Esophagus muscularis mucosa (tissue), 4 donors: Measurements from ENCODE around the gene ST6GALNAC6.

ENCODE experiments used
- EP300 ChIP-seq: sonication (generic); formaldehyde crosslinking; IDR thresholded peaks from one replicate; pipeline ENCODE4 v1.6.1; 2017; ENCODE audit warnings: antibody characterized with exemption
- POLR2A ChIP-seq: fragments of 450-650 bp; IDR thresholded peaks from one replicate; pipeline ENCODE4 v1.6.1; 2017; ENCODE audit warnings: antibody characterized with exemption, moderate library complexity, mild to moderate bottlenecking, low read depth
- POLR2AphosphoS5 ChIP-seq, 2 donors: sonication (generic); formaldehyde crosslinking; IDR thresholded peaks; one replicate each; pipeline ENCODE4 v1.6.1; 2017; ENCODE audit warnings: antibody characterized with exemption in 2 of 2
- TF ChIP-seq, protein P1 (sequence below), 3 experiments: fragments of 200-600 bp in 2 of 3; fragments of 450-650 bp in 1 of 3; sonication (generic) in 2 of 3; IDR thresholded peaks; one replicate each; pipeline ENCODE4 v1.5.1; 2017 to 2019; ENCODE audit warnings: antibody characterized with exemption in 3 of 3, mild to moderate bottlenecking in 2 of 3, moderate library complexity in 1 of 3

GRCh38 chr9:127870887-127871286, 28.5 kb downstream of the ST6GALNAC6 start:
- TF ChIP-seq, protein P1, sequence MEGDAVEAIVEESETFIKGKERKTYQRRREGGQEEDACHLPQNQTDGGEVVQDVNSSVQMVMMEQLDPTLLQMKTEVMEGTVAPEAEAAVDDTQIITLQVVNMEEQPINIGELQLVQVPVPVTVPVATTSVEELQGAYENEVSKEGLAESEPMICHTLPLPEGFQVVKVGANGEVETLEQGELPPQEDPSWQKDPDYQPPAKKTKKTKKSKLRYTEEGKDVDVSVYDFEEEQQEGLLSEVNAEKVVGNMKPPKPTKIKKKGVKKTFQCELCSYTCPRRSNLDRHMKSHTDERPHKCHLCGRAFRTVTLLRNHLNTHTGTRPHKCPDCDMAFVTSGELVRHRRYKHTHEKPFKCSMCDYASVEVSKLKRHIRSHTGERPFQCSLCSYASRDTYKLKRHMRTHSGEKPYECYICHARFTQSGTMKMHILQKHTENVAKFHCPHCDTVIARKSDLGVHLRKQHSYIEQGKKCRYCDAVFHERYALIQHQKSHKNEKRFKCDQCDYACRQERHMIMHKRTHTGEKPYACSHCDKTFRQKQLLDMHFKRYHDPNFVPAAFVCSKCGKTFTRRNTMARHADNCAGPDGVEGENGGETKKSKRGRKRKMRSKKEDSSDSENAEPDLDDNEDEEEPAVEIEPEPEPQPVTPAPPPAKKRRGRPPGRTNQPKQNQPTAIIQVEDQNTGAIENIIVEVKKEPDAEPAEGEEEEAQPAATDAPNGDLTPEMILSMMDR (IDR thresholded peaks at IDR 0.05) = no peak
- TF ChIP-seq POLR2AphosphoS5 (IDR thresholded peaks at IDR 0.05) (no peak), EP300 (no peak), POLR2A (no peak)
